Brain microvascular endothelial cell (primary cell): Measurements from ENCODE around the gene CBLC.
"Not testable (repeated sequence)": the region's sequence is repeated elsewhere in the genome, so short reads cannot be mapped to it uniquely, and the experiment has no call there.

Source experiments
- DNase-seq: peaks from one replicate; pipeline ENCODE4 v3.0.0-alpha.2; 2020
- H3K27ac ChIP-seq: fragments of 250-450 bp; sonication (Bioruptor Pico); 2 replicates; pipeline ENCODE4 v1.5.1; 2020; ENCODE audit warnings: mild to moderate bottlenecking, moderate library complexity
- H3K27me3 ChIP-seq: fragments of 250-450 bp; sonication (Bioruptor Pico); replicated peaks from 2 replicates; pipeline ENCODE4 v1.5.1; 2020; ENCODE audit warnings: mild to moderate bottlenecking
- H3K36me3 ChIP-seq: fragments of 250-450 bp; sonication (Bioruptor Pico); replicated peaks from 2 replicates; pipeline ENCODE4 v1.5.1; 2020; ENCODE audit warnings: mild to moderate bottlenecking
- H3K4me3 ChIP-seq: 2 replicates; pipeline ENCODE4 v1.5.1; 2011; ENCODE audit warnings: low read depth, mild to moderate bottlenecking, control low read depth, low read length, moderate library complexity
- in situ Hi-C: cut with HindIII; loops from 2 replicates; pipeline ENCODE4 v1.10.0; 2017; ENCODE audit warnings: low sequenced_read_pairs, low pct_ligation_motif_present
- TF ChIP-seq, protein P1 (sequence below): IDR thresholded peaks from 2 replicates; pipeline ENCODE4 v1.5.1; 2011; ENCODE audit warnings: low read depth, mild to moderate bottlenecking, moderate library complexity, low read length, control low read depth, inconsistent platforms; ENCODE audit errors: missing control alignments

Gene CBLC

DNA sequence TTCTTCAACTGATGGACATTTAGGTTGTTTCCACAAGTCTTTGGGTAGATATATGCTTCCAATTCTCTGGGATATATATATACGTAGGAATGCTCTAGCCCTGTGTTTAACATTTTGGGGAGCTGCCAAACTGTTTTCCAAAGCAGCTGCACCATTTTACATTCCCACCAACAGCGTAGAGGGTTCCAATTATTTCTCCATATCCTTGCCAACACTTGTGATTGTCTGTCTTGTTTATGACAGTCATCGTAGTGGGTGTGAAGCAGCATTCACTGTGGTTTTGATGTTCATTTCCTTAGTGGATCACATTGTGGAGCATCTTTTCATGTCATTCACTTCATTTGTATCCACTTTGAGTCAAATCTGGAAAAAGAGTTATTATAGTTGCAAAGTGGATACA is 4.7 kb upstream of the CBLC start:
- in situ Hi-C loops = no loop called here

DNA sequence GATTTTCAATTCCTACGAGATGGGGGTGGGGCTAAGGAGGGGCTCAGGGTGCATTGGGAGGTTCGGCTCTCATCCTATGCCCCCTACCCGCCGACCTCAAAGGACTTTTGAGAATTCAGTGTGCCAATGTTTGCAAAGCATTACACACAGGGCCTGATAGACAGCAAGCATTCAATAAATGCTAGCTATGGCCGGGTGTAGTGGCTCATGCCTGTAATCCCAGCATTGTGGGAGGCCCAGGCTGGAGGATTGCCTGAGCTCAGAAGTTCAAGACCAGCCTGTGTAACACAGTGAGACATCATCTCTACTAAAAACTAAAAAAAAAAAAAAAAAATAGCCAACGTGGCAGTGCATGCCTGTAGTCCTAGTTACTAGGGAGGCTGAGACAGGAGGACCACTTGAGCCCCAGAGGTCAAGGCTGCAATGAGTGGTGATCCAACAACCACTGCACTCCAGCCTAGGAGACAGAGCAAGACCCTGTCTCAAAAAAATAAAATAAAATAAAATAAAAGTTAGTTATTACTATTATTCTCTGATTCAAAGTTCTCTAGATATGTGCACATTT is 1.9 kb upstream of the CBLC start:
- Histone ChIP-seq H3K36me3 (no peaks in the 10 kb centered on the region), H3K27ac (no peak overlapping the region), H3K27me3 (no peaks in the 10 kb centered on the region), H3K4me3 (no peak overlapping the region)
- in situ Hi-C loops = no loop called here
- TF ChIP-seq, protein P1, sequence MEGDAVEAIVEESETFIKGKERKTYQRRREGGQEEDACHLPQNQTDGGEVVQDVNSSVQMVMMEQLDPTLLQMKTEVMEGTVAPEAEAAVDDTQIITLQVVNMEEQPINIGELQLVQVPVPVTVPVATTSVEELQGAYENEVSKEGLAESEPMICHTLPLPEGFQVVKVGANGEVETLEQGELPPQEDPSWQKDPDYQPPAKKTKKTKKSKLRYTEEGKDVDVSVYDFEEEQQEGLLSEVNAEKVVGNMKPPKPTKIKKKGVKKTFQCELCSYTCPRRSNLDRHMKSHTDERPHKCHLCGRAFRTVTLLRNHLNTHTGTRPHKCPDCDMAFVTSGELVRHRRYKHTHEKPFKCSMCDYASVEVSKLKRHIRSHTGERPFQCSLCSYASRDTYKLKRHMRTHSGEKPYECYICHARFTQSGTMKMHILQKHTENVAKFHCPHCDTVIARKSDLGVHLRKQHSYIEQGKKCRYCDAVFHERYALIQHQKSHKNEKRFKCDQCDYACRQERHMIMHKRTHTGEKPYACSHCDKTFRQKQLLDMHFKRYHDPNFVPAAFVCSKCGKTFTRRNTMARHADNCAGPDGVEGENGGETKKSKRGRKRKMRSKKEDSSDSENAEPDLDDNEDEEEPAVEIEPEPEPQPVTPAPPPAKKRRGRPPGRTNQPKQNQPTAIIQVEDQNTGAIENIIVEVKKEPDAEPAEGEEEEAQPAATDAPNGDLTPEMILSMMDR = no peak
- DNase-seq = no peak

More for the DNA sequence above, 4.7 kb upstream of the CBLC start:
- Histone ChIP-seq H3K27ac (no peak overlapping the region), H3K36me3 (no peaks in the 10 kb centered on the region), H3K27me3 (no peaks in the 10 kb centered on the region), H3K4me3 (no peak overlapping the region)
- TF ChIP-seq, protein P1 = no peak
- DNase-seq = no peak

DNA sequence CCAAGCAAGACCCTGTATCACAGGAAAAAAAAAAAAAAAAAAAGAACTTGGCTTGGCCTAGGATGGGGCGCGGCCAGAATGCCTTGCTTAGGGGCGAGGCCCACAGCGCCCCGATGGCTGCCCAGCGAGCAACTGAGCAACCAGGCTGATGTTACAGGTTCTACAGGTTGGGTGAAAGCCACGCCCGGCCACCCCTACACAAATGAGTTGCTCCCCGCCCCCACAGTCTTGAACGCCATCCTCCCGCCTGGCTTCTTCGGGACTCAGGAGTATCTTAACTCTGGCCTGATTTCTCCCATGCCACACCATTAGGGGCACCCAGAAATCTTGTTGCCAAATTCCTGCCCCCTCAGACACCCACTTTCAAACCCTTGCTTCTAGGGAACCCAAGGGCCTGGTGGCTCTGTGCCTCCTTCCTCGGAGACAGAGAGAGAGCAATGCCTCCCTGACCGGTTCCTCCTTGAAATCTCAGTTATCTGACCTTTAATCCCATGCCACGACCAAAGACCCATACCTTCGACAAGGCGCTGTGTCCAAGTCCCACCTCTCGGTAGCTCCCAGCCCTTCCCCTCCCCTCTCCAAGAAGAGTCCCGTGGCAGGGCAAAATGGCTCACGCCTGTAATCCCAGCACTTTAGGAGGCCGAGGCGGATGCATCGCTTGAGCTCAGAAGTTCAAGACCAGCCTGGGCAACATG is 1.1 kb upstream of the CBLC start:
- in situ Hi-C loops = no loop called here
- TF ChIP-seq, protein P1 = no peak
- no peak for DNase-seq
- no peaks in the 10 kb centered on the region for H3K36me3 ChIP-seq
- H3K27ac ChIP-seq = no peak overlapping the region
- no peak overlapping the region for H3K4me3 ChIP-seq
- H3K27me3 ChIP-seq = no peaks in the 10 kb centered on the region

DNA sequence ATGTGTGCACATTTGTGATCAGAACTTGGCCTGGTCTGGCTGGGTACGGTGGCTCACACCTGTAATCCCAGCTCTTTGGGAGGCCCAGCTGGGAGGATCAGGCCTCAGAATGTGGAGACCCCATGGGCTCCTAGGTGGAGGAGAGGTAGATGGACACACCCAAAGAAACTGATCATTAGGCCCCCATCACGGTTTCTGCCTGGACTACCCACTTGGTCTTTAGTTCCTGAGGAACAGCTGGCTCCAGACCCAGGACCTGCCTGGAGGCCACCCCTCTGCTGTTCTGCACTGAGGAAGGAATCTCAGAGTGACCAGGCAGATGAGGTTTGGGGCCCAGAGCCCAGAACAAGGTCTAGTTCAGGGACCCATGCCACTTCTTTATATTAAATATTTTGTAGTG is 1.5 kb downstream of the CBLC start:
- H3K27me3 ChIP-seq = no peaks in the 10 kb centered on the region
- TF ChIP-seq, protein P1 = no peak
- in situ Hi-C loops = no loop called here
- H3K4me3 ChIP-seq = no peak overlapping the region
- no peak for DNase-seq
- H3K27ac ChIP-seq = no peak overlapping the region
- H3K36me3 ChIP-seq = no peaks in the 10 kb centered on the region

DNA sequence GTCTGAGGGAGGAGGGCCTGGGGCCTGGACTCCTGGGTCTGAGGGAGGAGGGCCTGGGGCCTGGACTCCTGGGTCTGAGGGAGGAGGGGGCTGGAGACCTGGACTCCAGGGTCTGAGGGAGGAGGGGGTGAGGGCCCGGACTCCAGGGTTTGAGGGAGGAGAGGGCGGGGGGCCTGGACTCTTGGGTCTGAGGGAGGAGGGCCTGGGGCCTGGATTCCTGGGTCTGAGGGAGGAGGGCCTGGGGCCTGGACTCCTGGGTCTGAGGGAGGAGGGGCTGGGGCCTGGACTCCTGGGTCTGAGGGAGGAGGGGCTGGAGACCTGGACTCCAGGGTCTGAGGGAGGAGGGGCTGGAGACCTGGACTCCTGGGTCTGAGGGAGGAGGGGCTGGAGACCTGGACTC is 4.0 kb downstream of the CBLC start:
- H3K27ac ChIP-seq, DNase-seq, H3K27me3 ChIP-seq, H3K36me3 ChIP-seq, H3K4me3 ChIP-seq, in situ Hi-C loops: not testable (repeated sequence)

DNA sequence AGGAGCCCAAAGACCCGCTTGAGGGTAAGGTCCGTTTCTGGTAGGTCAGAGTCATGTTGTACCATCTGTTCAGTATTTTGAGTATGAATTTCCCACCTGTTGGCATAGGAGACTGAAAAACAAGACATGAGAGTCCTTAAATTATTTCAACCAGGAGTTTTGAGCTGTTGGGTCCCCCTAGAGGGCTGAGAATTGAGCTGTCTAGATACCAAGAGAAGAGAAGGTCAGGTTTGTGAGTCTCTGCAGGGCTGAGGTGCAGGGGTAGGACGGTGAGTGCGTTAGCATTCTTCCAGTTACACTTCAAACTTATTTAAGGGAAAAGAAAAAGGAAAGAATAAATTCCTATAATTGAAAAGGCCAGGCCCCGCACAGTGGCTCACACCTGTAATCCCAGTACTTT is 5.0 kb downstream of the CBLC start:
- no peak for DNase-seq
- no peaks in the 10 kb centered on the region for H3K27me3 ChIP-seq
- H3K27ac ChIP-seq = no peak overlapping the region
- H3K36me3 ChIP-seq = no peaks in the 10 kb centered on the region
- H3K4me3 ChIP-seq = no peak overlapping the region
- TF ChIP-seq, protein P1 = peak; percentile 18
- in situ Hi-C loops = no loop called here
